Upper lobe of left lung (tissue), 4 donors: ENCODE results near the gene HCAR2.
"Not testable (repeated sequence)": the region's sequence is repeated elsewhere in the genome, so short reads cannot be mapped to it uniquely, and the experiment has no call there.

ENCODE experiments used
- POLR2AphosphoS5 ChIP-seq, 2 donors: sonication (generic); formaldehyde crosslinking; IDR thresholded peaks; one replicate each; pipeline ENCODE4 v1.5.1; 2017; ENCODE audit warnings: antibody characterized with exemption in 2 of 2
- TF ChIP-seq, protein P1 (sequence below), 6 experiments: fragments of 450-650 bp in 4 of 6; fragments of 200-600 bp in 2 of 6; sonication (generic) in 2 of 6; IDR thresholded peaks; one replicate each; pipeline ENCODE4 v1.5.1; 2016 to 2019; ENCODE audit warnings: antibody characterized with exemption in 6 of 6

DNA sequence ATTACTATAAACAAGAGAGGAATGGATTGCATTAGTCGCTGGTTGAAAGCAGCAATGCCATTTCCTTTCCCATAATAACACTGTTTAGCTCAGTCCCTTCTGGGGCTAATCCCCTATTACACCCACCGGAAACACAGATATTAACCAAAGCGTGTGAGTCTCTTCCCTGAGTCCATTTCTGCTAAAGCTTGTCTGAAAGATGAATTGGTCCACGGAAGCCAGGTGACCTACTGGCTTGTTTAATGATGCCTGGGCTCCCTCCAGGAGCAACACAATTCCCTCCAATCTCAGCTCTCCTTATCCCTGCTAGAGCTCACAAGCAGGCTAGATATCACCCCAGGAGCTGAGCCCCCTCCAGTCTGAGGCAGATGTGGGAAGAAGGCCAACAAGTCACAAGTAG lies 1.7 kb downstream of the HCAR2 start:
- TF ChIP-seq, protein P1, sequence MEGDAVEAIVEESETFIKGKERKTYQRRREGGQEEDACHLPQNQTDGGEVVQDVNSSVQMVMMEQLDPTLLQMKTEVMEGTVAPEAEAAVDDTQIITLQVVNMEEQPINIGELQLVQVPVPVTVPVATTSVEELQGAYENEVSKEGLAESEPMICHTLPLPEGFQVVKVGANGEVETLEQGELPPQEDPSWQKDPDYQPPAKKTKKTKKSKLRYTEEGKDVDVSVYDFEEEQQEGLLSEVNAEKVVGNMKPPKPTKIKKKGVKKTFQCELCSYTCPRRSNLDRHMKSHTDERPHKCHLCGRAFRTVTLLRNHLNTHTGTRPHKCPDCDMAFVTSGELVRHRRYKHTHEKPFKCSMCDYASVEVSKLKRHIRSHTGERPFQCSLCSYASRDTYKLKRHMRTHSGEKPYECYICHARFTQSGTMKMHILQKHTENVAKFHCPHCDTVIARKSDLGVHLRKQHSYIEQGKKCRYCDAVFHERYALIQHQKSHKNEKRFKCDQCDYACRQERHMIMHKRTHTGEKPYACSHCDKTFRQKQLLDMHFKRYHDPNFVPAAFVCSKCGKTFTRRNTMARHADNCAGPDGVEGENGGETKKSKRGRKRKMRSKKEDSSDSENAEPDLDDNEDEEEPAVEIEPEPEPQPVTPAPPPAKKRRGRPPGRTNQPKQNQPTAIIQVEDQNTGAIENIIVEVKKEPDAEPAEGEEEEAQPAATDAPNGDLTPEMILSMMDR (IDR thresholded peaks at IDR 0.05): not testable (repeated sequence)
- not testable (repeated sequence) for TF ChIP-seq POLR2AphosphoS5 (IDR thresholded peaks at IDR 0.05)
